ENCODE results near the gene ZNF641.
A peak's percentile ranks its signal among the peaks of the same experiment; 100 is the strongest.

ZNF641 gene

GRCh38 chr12:48350249-48351021 lies at the start of gene ZNF641:
TSS of gene ZNF641 (minus strand) at chr12:48350919. CDS start at chr12:48348090, 2,829 bp downstream.
- peak; percentile 62 for DNase-seq

GRCh38 chr12:48390026-48390425 lies 39.3 kb upstream of the ZNF641 start:
- DNase-seq: no peak

DNA sequence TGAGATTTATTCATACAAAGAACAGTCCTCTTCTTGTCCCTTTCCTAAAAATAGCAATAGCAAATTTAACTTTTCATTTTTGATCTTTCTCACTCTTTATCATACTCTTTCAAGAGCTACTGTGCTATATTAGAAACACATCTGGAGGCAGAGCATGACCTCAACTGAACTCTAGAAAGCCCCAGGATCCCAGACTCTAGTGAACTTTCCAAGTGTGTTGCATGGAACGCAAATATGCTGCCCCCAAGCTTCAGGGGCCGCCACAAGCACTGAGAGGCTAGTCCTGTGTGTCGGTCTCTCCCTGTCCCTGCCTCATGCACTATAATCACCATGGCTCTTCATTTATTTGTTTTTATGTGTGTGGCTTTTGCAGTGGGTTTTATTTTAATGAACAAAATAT lies 38.7 kb upstream of the ZNF641 start:
- no peak for DNase-seq

DNA sequence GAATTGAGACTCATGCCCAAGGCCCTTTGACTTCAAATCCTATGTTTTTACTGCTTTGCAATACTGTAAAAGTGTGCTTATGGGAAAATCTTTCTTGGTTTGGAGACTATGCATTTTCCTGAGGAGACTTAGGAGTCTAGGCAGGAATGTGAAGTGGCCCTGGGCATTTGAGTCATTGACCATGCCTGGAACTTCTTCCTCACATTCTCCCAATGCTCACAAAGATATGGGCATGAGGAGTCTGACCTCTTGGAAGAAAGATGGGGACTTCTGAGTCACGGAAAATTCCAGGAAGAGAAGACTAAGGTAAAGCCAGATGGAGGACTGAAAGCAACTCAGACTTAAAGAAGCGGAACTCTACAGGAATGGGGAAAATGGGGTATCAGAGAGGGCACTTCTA lies 38.2 kb upstream of the ZNF641 start:
- no peak for DNase-seq

- no peak for DNase-seq
Measured at GRCh38 chr12:48388460-48388859, 37.7 kb upstream of the ZNF641 start.

GRCh38 chr12:48380596-48380995 lies 29.9 kb upstream of the ZNF641 start:
- no peak for DNase-seq

DNA sequence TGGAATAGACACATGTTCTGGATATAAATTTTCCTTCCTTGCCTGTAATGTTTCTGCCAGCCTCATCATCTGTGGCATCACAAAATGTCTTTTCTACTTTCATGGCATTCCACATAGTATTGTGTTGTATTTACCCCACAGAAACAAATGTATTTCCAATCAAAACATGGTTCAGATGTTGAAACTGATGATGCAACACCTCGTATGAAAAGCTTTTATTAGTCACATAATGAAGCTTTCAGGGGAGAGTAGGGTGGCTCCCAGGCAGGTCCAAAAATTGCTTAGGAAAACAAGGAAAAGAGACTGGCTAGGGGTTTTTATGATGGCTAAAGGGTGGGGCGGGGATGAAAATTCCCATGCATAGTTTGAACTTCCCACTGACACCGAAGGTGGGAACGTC lies 29.1 kb upstream of the ZNF641 start:
- no peak for DNase-seq

DNA sequence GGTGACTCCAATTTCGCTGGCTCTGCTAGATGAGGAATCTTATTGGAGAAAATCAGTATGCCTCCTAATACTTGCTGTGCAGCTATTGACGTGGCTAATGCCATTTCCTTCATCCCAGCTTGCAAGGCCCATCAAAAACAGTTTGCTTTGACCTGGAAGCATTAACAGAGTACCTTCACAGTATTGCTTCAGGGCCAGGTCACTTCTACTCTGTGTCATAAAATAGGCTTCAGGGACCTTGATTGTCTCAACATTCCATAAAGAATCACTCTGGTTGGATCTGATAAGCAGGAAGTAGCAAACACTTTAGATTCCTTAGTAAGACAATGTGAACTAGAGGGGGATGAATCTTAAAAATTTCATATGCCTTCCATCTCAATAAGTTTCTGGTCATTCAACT lies 26.9 kb upstream of the ZNF641 start:
- DNase-seq: no peak

DNA sequence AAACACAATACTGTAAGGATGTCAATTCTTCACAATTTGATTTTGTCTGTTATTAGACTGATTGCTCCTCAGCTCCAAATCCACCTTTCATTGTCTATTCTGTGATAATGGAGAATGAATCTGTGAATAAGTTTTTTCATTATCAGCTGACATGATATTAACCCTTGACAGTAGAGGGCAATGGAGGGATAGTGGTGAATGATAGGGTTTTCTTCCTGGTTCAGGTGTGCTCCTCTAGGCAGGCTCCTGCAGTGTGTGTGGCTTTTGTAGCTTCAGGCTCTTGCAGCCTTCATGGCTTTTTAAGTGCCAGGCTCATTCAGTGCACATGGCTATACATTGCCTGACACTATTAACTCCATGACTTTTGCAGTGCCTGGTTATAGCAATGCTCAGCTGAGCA lies 23.4 kb upstream of the ZNF641 start:
- DNase-seq: no peak

DNA sequence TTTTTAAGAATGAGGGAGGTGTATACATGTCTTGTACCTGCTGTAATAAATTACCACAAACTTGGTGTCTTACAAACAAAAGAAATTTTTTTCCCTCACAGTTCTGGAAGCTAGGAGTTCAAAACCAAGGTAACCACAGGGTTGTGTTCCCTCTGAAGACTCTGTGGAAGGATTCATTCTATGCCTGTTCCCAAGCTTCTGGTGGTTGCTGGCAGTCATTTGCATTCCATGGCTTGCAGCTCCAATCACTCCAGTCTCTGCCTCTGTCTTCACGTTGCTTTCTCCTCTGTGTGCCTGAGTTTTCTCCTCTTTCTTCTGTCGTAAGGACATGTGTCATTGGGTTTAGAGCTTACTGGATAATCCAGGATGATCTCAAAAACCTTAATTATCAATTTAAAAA lies 15.4 kb upstream of the ZNF641 start:
- DNase-seq: no peak

GRCh38 chr12:48361664-48362339 lies 11.1 kb upstream of the ZNF641 start:
- no peak for DNase-seq

GRCh38 chr12:48358937-48359513 lies 8.3 kb upstream of the ZNF641 start:
- DNase-seq: no peak

DNA sequence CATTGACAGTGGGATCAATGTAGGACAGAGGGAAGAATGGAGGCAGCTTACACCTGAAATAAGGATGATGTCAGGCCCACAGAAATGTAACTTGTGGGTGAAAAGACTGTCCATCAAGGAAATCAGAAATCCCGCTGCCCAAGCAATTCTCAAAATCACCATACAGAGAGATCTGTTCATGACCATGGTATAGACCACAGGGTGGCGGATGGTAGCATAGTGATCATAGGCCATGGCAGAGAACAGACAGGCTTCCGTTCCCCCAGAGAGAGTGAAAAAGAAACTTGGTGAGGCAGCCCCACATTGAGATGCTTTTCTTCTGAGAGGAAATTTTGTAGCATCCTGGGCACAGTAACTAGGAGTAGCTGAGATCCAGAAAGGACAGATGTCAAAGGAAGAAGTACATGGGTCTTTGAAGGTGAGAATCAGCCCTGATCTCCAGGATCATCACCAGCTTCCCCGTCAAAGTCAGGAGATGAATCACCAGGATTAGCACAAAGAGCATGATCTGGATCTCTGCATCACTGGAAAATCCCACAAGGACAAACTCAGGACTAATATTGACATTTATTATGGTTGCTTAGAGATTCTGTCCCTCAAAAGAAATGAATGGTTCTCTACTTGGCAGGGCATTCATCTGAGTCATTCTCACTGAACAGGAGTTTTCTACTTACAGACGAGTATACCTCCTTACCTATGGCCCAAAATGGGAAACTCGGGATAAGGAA lies 5.5 kb upstream of the ZNF641 start:
- DNase-seq: no peak

GRCh38 chr12:48352157-48352760 lies 1.5 kb upstream of the ZNF641 start:
- no peak for DNase-seq

- peak; percentile 62 for DNase-seq
Measured at GRCh38 chr12:48351022-48351708, 446 bp upstream of the ZNF641 start.

- DNase-seq: no peak
Measured at GRCh38 chr12:48349471-48349870, 1.2 kb downstream of the ZNF641 start.

DNA sequence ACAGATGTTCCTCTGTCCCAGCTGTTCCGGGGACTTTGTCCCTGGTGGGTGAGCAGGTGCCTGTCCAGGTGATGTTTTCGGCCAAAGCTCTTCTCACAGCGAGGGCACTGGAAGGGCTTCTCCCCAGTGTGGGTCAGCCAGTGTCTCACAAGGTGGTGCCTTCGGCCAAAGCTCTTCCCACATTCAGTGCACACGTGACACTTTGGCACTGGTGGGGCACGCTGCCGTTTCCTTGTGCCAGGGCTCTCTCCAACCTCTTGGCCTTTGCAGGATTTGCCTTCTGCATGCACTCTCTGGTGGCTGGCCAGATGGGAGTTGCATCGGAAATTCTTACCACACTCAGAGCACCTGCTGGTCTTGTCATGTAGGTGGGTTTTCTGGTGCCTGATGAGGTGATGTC lies 7.7 kb downstream of the ZNF641 start:
- DNase-seq: no peak

- no peak for DNase-seq
Measured at GRCh38 chr12:48340943-48341342, 9.8 kb downstream of the ZNF641 start.

DNA sequence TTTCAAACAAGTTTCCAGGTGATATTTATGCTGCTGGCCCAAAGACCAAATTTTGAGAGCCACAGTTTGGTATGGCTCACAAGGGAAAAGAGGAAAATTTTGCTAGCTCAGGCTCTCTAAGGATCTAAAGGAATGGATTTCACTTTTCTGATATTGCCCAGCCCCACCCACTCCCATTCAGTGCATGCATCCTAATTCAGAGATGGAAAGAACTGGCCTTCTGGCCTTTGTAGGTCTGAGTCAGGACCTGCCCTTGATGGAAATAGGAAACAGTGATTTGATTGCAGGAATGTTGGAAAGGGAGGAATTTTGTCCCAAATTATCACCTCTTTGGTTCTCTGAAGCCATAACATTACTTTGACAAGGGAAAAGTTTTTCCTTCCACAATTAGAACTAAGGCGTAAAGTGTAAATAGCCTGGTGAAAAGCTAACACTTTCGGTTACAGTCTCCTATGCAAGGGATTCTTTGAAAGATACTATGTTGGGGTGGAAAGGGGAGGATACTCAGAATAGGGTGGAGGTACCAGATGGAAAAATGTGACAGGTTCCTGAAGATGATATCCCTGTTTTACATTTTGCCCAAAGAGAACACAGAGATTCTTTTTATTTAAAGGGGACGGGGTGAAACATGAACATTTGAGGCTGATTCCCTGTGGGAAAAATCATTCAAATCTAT lies 11.1 kb downstream of the ZNF641 start:
- DNase-seq: no peak

DNA sequence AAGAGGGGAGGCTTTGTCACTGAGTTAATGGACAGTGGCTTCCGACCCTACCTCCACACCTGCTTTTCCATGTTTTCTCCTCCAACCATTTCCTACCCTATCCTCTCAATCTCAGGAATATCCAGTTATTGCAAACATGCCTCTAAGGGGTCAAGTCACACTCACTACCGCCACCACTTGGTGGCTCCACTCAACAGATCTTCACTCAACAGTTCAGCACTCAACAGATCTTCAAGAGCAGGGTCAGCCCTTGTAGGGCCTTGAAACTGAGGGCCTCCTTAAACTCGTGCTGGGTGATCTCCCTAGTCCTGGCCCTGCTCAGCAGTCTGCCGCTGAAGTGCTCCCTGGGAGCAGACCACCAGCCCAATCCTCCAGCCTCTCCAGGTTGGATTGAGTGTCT lies 14.2 kb downstream of the ZNF641 start:
- no peak for DNase-seq

- no peak for DNase-seq
Measured at GRCh38 chr12:48336061-48336460, 14.7 kb downstream of the ZNF641 start.

- no peak for DNase-seq
Measured at GRCh38 chr12:48334808-48335207, 15.9 kb downstream of the ZNF641 start.
